ENCODE results near the gene OR10A4.

Gene OR10A4, protein sequence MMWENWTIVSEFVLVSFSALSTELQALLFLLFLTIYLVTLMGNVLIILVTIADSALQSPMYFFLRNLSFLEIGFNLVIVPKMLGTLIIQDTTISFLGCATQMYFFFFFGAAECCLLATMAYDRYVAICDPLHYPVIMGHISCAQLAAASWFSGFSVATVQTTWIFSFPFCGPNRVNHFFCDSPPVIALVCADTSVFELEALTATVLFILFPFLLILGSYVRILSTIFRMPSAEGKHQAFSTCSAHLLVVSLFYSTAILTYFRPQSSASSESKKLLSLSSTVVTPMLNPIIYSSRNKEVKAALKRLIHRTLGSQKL

DNA sequence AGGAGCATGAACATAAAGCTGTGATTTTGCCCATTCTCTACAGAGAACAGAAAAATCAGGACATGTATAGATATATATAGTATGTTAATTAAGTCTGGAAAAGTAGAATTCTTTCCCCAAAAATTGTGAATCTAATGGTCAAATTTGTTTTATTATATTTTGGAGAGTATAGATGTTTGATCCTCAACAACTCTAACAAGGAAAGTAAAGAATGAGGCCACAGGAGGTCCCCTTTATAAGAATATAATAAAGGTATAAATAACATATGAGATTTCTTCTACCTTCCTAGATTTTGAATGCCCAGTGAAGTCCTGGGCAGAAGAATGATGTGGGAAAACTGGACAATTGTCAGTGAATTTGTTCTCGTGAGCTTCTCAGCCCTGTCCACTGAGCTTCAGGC is at the start of gene OR10A4:
Gene OR10A4, plus strand, starts transcription at position 301 of the 400 bp plus-strand sequence. Its CDS starts 23 bp downstream, at position 324.
- H3K9me3 ChIP-seq (ENCODE audit: insufficient read depth, low read length): no peaks in the 10 kb centered on the region
- H3K36me3 ChIP-seq (ENCODE audit: insufficient read depth, insufficient read length, low read length): no peaks in the 10 kb centered on the region
- DNase-seq (ENCODE audit: low read depth, low spot score): no peak
- no peak within 1 kb of the TSS for H3K9ac ChIP-seq (ENCODE audit: insufficient read length, low read depth)
- no peaks in the 10 kb centered on the region for H3K4me1 ChIP-seq (ENCODE audit: insufficient read depth, insufficient read length)
- H3K4me3 ChIP-seq (ENCODE audit: insufficient read length, low read depth): no peak within 1 kb of the TSS
- H3K27me3 ChIP-seq (ENCODE audit: insufficient read depth, insufficient read length): no peaks in the 10 kb centered on the region
- no peak for TF ChIP-seq YY1 (IDR thresholded peaks at IDR 0.05; ENCODE audit: insufficient read depth, insufficient read length)
- TF ChIP-seq SUZ12 (IDR thresholded peaks at IDR 0.05; ENCODE audit: extremely low read depth, insufficient read depth, insufficient read length): no peak
- no peak for TF ChIP-seq ZNF274 (IDR thresholded peaks at IDR 0.05; ENCODE audit: low read depth, low read length)

DNA sequence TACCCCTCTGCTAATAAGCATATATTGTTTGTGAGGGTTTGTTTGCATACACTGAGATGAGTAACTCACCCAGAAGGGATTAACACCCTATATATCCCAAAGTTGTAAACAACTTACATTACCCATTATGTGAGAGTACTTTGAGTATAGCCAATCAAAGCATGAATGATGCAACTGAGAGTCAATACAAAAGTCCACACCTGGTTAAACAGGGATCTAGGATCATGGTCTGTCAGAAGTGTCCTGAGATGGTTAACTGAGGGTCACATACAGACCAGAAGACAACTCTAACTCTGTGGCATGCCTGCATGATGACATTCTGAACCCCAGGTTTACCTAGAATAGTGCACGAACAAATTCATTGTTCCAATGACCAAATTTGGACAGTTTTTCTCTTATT is 48.3 kb upstream of the OR10A4 start:
- no peak overlapping the region for H3K9ac ChIP-seq (ENCODE audit: insufficient read length, low read depth)
- no peaks in the 10 kb centered on the region for H3K36me3 ChIP-seq (ENCODE audit: insufficient read depth, insufficient read length, low read length)
- H3K4me1 ChIP-seq (ENCODE audit: insufficient read depth, insufficient read length): no peaks in the 10 kb centered on the region
- H3K4me3 ChIP-seq (ENCODE audit: insufficient read length, low read depth): no peak overlapping the region
- no peaks in the 10 kb centered on the region for H3K9me3 ChIP-seq (ENCODE audit: insufficient read depth, low read length)
- DNase-seq (ENCODE audit: low read depth, low spot score): no peak
- no peak for TF ChIP-seq SUZ12 (IDR thresholded peaks at IDR 0.05; ENCODE audit: extremely low read depth, insufficient read depth, insufficient read length)
- no peak for TF ChIP-seq ZNF274 (IDR thresholded peaks at IDR 0.05; ENCODE audit: low read depth, low read length)
- TF ChIP-seq YY1 (IDR thresholded peaks at IDR 0.05; ENCODE audit: insufficient read depth, insufficient read length): no peak
- H3K27me3 ChIP-seq (ENCODE audit: insufficient read depth, insufficient read length): no peaks in the 10 kb centered on the region

DNA sequence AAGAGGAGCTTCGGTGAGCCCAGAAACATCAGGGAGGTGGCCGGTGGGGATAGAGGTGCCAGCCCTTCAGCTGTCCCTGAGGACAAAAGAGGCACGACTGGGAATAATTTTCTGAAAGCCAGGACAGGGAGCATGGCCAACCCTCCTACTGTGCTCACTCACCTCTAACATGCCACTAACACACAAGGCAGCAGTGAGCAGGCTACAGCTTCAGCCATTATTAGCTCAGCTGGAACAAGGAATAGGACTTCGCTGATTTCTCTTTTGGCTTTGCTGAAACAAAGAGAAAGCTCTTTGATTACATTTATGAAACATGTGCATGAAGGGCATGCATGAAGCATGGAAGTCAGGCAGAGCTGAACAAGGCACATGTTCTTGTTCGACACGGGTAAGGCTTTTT is 43.1 kb upstream of the OR10A4 start:
- no peak for TF ChIP-seq ZNF274 (IDR thresholded peaks at IDR 0.05; ENCODE audit: low read depth, low read length)
- no peak for TF ChIP-seq YY1 (IDR thresholded peaks at IDR 0.05; ENCODE audit: insufficient read depth, insufficient read length)
- no peak for TF ChIP-seq SUZ12 (IDR thresholded peaks at IDR 0.05; ENCODE audit: extremely low read depth, insufficient read depth, insufficient read length)
- no peak for DNase-seq (ENCODE audit: low read depth, low spot score)
- Histone ChIP-seq H3K36me3 (ENCODE audit: insufficient read depth, insufficient read length, low read length) (no peaks in the 10 kb centered on the region), H3K27me3 (ENCODE audit: insufficient read depth, insufficient read length) (no peaks in the 10 kb centered on the region), H3K4me3 (ENCODE audit: insufficient read length, low read depth) (no peak overlapping the region), H3K9ac (ENCODE audit: insufficient read length, low read depth) (no peak overlapping the region), H3K4me1 (ENCODE audit: insufficient read depth, insufficient read length) (no peaks in the 10 kb centered on the region), H3K9me3 (ENCODE audit: insufficient read depth, low read length) (no peaks in the 10 kb centered on the region)

DNA sequence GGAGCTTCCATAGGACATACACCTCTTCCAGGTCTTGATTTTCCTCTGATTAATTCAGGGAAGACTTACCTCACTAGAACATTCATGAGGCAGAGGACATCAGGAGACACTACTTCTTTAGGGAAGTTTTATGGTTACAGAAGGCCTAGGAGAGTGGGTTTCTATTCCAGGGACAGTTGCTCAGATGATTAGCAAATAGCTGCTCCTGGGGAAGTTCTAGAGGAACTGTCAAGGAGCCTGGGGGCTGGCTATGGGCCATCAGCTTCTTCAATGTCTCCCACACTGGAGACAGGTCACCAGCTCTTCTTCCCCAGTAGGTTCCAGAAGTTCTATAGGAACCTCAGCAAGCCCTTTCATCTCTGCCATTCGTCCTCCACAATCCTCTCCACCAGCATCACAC is 42.4 kb upstream of the OR10A4 start:
- Histone ChIP-seq H3K36me3 (ENCODE audit: insufficient read depth, insufficient read length, low read length) (no peaks in the 10 kb centered on the region), H3K4me3 (ENCODE audit: insufficient read length, low read depth) (no peak overlapping the region), H3K4me1 (ENCODE audit: insufficient read depth, insufficient read length) (no peaks in the 10 kb centered on the region), H3K27me3 (ENCODE audit: insufficient read depth, insufficient read length) (no peaks in the 10 kb centered on the region), H3K9ac (ENCODE audit: insufficient read length, low read depth) (no peak overlapping the region), H3K9me3 (ENCODE audit: insufficient read depth, low read length) (no peaks in the 10 kb centered on the region)
- TF ChIP-seq SUZ12 (IDR thresholded peaks at IDR 0.05; ENCODE audit: extremely low read depth, insufficient read depth, insufficient read length): no peak
- TF ChIP-seq YY1 (IDR thresholded peaks at IDR 0.05; ENCODE audit: insufficient read depth, insufficient read length): no peak
- no peak for TF ChIP-seq ZNF274 (IDR thresholded peaks at IDR 0.05; ENCODE audit: low read depth, low read length)
- no peak for DNase-seq (ENCODE audit: low read depth, low spot score)

DNA sequence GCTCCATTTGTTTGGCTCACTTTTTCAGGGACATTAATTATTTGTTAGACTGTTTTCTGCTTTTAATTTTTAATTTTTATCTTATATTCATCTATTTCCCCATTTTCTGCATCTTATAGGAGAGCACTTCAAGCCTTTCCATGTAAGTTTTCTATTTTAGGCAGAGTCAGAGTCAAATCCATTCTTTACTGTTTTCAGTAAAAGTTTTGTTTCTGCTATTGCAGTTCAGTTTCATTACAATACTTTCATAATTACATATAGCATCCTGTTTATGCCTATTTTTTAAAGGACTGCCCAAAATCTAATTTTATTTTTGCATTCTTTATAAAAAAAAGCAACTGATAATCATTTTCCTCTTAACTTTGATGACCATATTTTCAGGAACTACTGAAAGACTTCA is 34.7 kb upstream of the OR10A4 start:
- DNase-seq (ENCODE audit: low read depth, low spot score): no peak
- H3K4me1 ChIP-seq (ENCODE audit: insufficient read depth, insufficient read length): no peaks in the 10 kb centered on the region
- H3K9ac ChIP-seq (ENCODE audit: insufficient read length, low read depth): no peak overlapping the region
- H3K36me3 ChIP-seq (ENCODE audit: insufficient read depth, insufficient read length, low read length): no peaks in the 10 kb centered on the region
- H3K27me3 ChIP-seq (ENCODE audit: insufficient read depth, insufficient read length): no peaks in the 10 kb centered on the region
- TF ChIP-seq ZNF274 (IDR thresholded peaks at IDR 0.05; ENCODE audit: low read depth, low read length): no peak
- TF ChIP-seq SUZ12 (IDR thresholded peaks at IDR 0.05; ENCODE audit: extremely low read depth, insufficient read depth, insufficient read length): no peak
- TF ChIP-seq YY1 (IDR thresholded peaks at IDR 0.05; ENCODE audit: insufficient read depth, insufficient read length): no peak
- peaks cover 4% of the 10 kb centered on the region; the same call in 1 of the 2 replicates for H3K9me3 ChIP-seq (ENCODE audit: insufficient read depth, low read length)
- H3K4me3 ChIP-seq (ENCODE audit: insufficient read length, low read depth): no peak overlapping the region

DNA sequence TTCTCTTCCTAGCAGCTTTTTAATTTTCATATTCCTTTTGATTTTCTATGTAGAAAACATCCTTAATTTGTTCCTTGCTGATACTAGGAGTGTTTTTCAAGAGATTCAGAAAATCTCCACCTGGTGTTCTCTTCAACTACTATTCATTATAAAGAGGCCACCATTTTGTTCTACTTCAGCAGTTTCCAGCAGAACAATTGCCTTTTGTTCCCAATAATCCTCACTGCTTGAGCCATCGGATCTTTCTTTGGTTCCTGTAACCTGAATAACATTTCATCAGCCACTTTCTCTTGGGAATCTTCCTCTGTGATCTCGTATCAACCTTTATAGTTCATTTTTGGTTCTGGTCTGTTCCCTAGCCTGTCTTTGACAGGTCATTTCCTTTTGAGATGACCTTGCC is 32.8 kb upstream of the OR10A4 start:
- no peak overlapping the region for H3K4me3 ChIP-seq (ENCODE audit: insufficient read length, low read depth)
- H3K9ac ChIP-seq (ENCODE audit: insufficient read length, low read depth): no peak overlapping the region
- H3K27me3 ChIP-seq (ENCODE audit: insufficient read depth, insufficient read length): no peaks in the 10 kb centered on the region
- H3K36me3 ChIP-seq (ENCODE audit: insufficient read depth, insufficient read length, low read length): no peaks in the 10 kb centered on the region
- peak; percentile 27 for DNase-seq (ENCODE audit: low read depth, low spot score)
- H3K9me3 ChIP-seq (ENCODE audit: insufficient read depth, low read length): peaks cover 4% of the 10 kb centered on the region; the same call in 1 of the 2 replicates
- no peak for TF ChIP-seq YY1 (IDR thresholded peaks at IDR 0.05; ENCODE audit: insufficient read depth, insufficient read length)
- TF ChIP-seq ZNF274 (IDR thresholded peaks at IDR 0.05; ENCODE audit: low read depth, low read length): no peak
- no peak for TF ChIP-seq SUZ12 (IDR thresholded peaks at IDR 0.05; ENCODE audit: extremely low read depth, insufficient read depth, insufficient read length)
- H3K4me1 ChIP-seq (ENCODE audit: insufficient read depth, insufficient read length): no peaks in the 10 kb centered on the region

DNA sequence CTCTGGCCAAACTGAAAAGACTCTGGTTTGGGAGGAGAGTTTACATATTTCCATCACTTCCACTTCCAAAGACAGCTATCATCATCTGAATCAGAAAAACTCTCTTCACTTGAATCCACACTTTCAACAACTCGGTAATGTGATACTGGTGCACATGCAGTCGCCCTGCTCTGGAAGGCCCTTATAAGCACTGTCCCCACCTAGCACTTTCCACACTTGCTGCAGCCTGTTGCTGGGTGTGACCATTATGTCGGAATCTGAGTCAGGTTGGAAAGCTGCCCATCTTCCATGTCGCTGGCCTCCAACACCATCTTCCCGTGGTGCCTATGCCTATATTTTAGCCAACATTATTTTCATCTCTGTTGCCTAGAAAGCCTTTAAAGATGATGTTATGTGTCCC is 32.1 kb upstream of the OR10A4 start:
- no peak overlapping the region for H3K9ac ChIP-seq (ENCODE audit: insufficient read length, low read depth)
- no peak for DNase-seq (ENCODE audit: low read depth, low spot score)
- no peak for TF ChIP-seq ZNF274 (IDR thresholded peaks at IDR 0.05; ENCODE audit: low read depth, low read length)
- TF ChIP-seq SUZ12 (IDR thresholded peaks at IDR 0.05; ENCODE audit: extremely low read depth, insufficient read depth, insufficient read length): no peak
- no peak for TF ChIP-seq YY1 (IDR thresholded peaks at IDR 0.05; ENCODE audit: insufficient read depth, insufficient read length)
- H3K36me3 ChIP-seq (ENCODE audit: insufficient read depth, insufficient read length, low read length): no peaks in the 10 kb centered on the region
- peaks cover 4% of the 10 kb centered on the region; the same call in 1 of the 2 replicates for H3K9me3 ChIP-seq (ENCODE audit: insufficient read depth, low read length)
- no peaks in the 10 kb centered on the region for H3K4me1 ChIP-seq (ENCODE audit: insufficient read depth, insufficient read length)
- no peak overlapping the region for H3K4me3 ChIP-seq (ENCODE audit: insufficient read length, low read depth)
- no peaks in the 10 kb centered on the region for H3K27me3 ChIP-seq (ENCODE audit: insufficient read depth, insufficient read length)
